Ascending aorta (tissue), 2 donors: ENCODE results near the gene KAT7. TPM values are rescaled to one million over a fixed set of nuclear protein-coding genes. Genes with fewer than 3 reads are reported as not detected.

ENCODE experiments used
- DNase-seq, 2 donors: peaks; one replicate each; pipeline ENCODE4 v3.0.0-alpha.2; 2019; ENCODE audit warnings: low spot score in 2 of 2
- H3K27ac ChIP-seq, 2 donors: fragments of 200-600 bp; sonication (generic); one replicate each; pipeline ENCODE4 v1.5.1; 2016 to 2017; ENCODE audit warnings: mild to moderate bottlenecking in 1 of 2
- H3K27me3 ChIP-seq: fragments of 200-600 bp; sonication (generic); one replicate; pipeline ENCODE4 v1.5.1; 2017
- H3K36me3 ChIP-seq, 2 donors: fragments of 200-600 bp; sonication (generic); one replicate each; pipeline ENCODE4 v1.5.1; 2016
- H3K4me1 ChIP-seq, 2 donors: fragments of 200-600 bp; sonication (generic); one replicate each; pipeline ENCODE4 v1.5.1; 2016 to 2017; ENCODE audit warnings: mild to moderate bottlenecking in 1 of 2
- H3K4me3 ChIP-seq, 2 donors: fragments of 200-600 bp; sonication (generic); one replicate each; pipeline ENCODE4 v1.5.1; 2016 to 2017; ENCODE audit warnings: mild to moderate bottlenecking in 1 of 2
- H3K9me3 ChIP-seq, 2 donors: fragments of 200-600 bp; sonication (generic); one replicate each; pipeline ENCODE4 v1.5.1; 2016
- CTCF ChIP-seq, 3 experiments: fragments of 200-600 bp in 2 of 3; fragments of 450-650 bp in 1 of 3; sonication (generic) in 2 of 3; IDR thresholded peaks; one replicate each; pipeline ENCODE4 v1.5.1; 2016 to 2019; ENCODE audit warnings: antibody characterized with exemption in 3 of 3, mild to moderate bottlenecking in 1 of 3, moderate library complexity in 1 of 3
- intact Hi-C: fragments of 100-400 bp; cut with DNase I; formaldehyde crosslinking; loops from one replicate; pipeline ENCODE4 v1.15.1; 2023
- total RNA-seq: library from RNA; depleted of rRNA; stranded (reverse); fragments of >200 nt; gene quantifications from one replicate; pipeline ENCODE4 v1.1.0, GENCODE V29; 2016

Gene KAT7
- total RNA-seq, 1 donor from 2014 or later, result 46.6 TPM

DNA sequence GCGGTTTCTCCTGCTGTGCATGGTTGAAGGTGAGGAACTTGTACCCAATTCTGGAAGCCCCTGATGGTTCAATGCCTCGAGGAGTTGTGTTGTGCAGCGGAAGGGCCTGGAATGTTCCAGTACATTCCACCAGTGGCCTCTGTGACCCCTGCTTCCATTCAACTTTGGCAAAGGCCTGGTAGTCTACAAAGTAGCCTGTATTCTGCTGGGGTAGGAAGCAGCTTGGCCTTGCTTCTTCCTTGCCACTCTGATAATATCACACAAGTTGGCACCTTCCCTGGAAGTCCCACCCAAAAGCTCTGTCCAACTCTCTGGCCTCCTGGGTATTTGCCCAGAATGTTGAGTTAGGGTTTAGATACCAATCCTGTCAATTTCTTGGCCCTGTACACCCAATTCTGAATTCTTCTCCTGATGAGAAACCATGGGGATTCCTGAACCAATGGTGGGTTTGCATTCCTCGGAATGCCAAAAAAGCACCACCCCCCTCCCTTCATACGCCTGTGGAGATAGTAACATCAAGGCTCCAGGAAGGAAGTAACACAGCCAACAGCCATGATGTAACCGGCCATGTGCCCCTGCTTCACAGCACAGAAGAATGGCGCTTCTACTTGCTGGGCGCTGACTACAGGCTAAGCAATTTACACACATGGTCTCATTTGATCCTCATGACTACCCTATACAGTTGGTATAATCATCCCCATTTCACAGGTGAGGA, 12.8 kb upstream of the KAT7 start:
- no peak for DNase-seq
- TF ChIP-seq CTCF (IDR thresholded peaks at IDR 0.05), result no peak
- Histone ChIP-seq H3K4me3 (no peak overlapping the region), H3K27ac (peak overlapping the region; percentile 89), H3K9me3 (no peaks in the 10 kb centered on the region), H3K36me3 (no peaks in the 10 kb centered on the region), H3K4me1 (peaks cover 18 to 48% of the 10 kb centered on the region in 2 donors), H3K27me3 (no peaks in the 10 kb centered on the region)
- intact Hi-C loops, result no loop called here

GRCh38 chr17:49776551-49777300, 11.8 kb upstream of the KAT7 start:
- Histone ChIP-seq H3K36me3 (no peaks in the 10 kb centered on the region), H3K27ac (peak overlapping the region; percentile 89), H3K4me1 (peaks cover 18 to 48% of the 10 kb centered on the region in 2 donors), H3K27me3 (no peaks in the 10 kb centered on the region), H3K4me3 (peak overlapping the region in 1 of 2 donors; percentile 48), H3K9me3 (no peaks in the 10 kb centered on the region)
- DNase-seq, result peak in 1 of 2 donors; percentile 76
- intact Hi-C loops, result loop anchor here (1.0 kb wide), 2 partner anchors 12 to 35 kb away; partner anchors contain the start of gene FAM117A
- no peak for TF ChIP-seq CTCF (IDR thresholded peaks at IDR 0.05)

GRCh38 chr17:49777563-49777962, 10.9 kb upstream of the KAT7 start:
- H3K36me3 ChIP-seq, result no peaks in the 10 kb centered on the region
- DNase-seq, result no peak
- no peaks in the 10 kb centered on the region for H3K9me3 ChIP-seq
- H3K4me1 ChIP-seq, result peaks cover 18 to 48% of the 10 kb centered on the region in 2 donors
- TF ChIP-seq CTCF (IDR thresholded peaks at IDR 0.05), result no peak
- no peaks in the 10 kb centered on the region for H3K27me3 ChIP-seq
- no peak overlapping the region for H3K4me3 ChIP-seq
- intact Hi-C loops, result loop anchor here (1.0 kb wide), 2 partner anchors 13 to 36 kb away; partner anchors contain the start of gene FAM117A
- peak overlapping the region; percentile 89 for H3K27ac ChIP-seq

DNA sequence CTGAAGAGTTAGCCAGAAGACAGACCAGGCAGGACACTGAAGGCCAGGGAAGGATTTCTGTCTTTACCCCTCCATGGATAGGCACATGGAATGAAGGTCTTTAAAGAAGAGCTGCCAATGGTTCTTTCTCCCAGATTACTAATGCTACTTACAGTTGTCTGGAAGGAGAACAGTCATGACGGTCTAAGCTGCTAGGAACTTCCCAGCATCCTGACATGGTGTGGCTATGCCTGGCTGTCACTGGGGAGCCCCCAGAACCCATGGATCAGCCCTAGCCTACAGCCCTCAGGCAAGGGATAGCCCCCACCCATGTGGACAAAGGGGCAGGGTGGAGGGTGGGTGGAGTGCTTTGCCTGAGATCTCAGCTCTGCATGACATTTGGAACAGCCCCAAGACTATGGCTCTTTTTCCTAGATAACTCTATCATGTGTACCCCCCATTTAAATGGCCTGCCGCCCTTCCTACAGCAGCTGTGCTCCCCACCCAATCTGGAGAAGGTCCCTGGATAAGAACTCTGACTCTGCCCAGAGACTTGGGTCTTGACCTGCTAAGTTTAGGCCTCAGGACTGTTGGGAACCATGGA, 9.2 kb upstream of the KAT7 start:
- H3K27me3 ChIP-seq, result no peaks in the 10 kb centered on the region
- H3K9me3 ChIP-seq, result no peaks in the 10 kb centered on the region
- H3K4me3 ChIP-seq, result no peak overlapping the region
- TF ChIP-seq CTCF (IDR thresholded peaks at IDR 0.05), result no peak
- H3K27ac ChIP-seq, result peak overlapping the region; percentile 81 to 87
- no peak for DNase-seq
- H3K4me1 ChIP-seq, result peaks cover 29 to 59% of the 10 kb centered on the region in 2 donors
- intact Hi-C loops, result loop anchor here (1.0 kb wide), 2 partner anchors 72 to 211 kb away; partner anchors contain the start of gene SLC35B1
- no peaks in the 10 kb centered on the region for H3K36me3 ChIP-seq

- peak in 1 of 2 donors; percentile 75 for DNase-seq
- intact Hi-C loops, result loop anchor here (1.0 kb wide), 2 partner anchors 72 to 211 kb away; partner anchors contain the start of gene SLC35B1
- Histone ChIP-seq H3K4me3 (no peak overlapping the region), H3K36me3 (no peaks in the 10 kb centered on the region), H3K27me3 (no peaks in the 10 kb centered on the region), H3K4me1 (peaks cover 29 to 59% of the 10 kb centered on the region in 2 donors), H3K9me3 (no peaks in the 10 kb centered on the region), H3K27ac (peak overlapping the region; percentile 81 to 87)
- peak; percentile 48 to 72 (median 63) for TF ChIP-seq CTCF (IDR thresholded peaks at IDR 0.05)
These were observed 8.7 kb upstream of the KAT7 start for GRCh38 chr17:49779739-49780231.
